HG03280 (cell line): Measurements from ENCODE around the gene FZR1.
"Not testable (repeated sequence)": the region's sequence is repeated elsewhere in the genome, so short reads cannot be mapped to it uniquely, and the experiment has no call there.

Experiments used
- ATAC-seq: cut with Tn5 transposase; IDR thresholded peaks from one replicate; pipeline ENCODE4 v1.9.1; 2021; ENCODE audit warnings: mild to moderate bottlenecking, moderate library complexity; ENCODE audit not compliant: unreplicated experiment

FZR1 gene

DNA sequence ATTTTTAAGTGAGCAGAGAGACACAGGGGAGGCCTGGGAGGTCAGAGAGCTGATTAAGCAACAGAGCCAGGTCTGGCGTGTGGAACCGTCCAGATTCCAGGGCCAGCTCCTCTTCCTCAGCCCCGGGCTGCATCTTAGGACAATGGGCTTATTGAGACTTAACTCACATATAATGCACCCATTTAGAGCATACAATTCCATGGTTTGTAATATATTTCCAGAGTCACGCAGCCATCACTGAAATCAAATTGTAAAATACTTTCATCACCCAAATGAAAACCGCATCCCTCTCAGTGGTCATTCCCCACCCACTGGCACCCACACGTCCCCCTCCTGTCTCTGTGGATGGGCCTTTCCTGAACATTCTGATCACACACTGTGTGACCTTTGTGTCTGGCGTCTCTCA is 64.5 kb downstream of the FZR1 start:
- no peak for ATAC-seq

DNA sequence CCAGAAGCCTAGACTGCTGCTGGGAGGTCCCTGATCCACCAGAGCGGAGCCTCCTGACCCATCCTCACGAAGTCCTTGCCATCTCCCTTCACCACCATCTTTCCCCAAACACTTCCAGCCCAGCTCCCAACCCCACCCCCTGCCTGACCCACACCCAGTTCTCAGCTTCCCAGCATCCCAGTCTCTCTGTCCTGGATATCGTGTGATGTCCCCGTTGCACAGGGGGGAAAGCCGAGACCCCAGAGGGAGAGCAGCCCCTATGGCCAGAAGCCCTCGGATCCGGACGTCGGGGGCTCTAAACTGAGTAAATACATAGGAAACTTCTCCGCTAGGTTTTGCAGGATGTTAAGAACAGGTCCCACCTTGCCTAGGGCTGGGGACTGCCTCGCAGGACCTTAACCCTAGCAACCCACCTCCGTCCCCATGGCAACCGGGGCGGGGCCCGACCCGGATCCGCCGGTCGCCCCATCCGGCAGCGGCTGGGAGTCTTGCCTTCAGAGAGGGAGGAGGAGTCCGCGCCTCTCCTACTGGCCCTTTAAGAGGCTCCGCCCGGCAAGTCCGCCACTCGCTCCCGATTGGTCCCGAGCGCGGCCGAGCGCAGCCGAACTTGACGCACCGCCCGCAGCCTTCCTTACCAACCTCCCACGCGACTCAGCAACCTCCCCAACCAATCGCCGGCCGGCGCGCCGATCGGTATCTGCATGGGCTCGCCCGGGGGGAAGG is 66.2 kb downstream of the FZR1 start:
- peak; percentile 91 for ATAC-seq

DNA sequence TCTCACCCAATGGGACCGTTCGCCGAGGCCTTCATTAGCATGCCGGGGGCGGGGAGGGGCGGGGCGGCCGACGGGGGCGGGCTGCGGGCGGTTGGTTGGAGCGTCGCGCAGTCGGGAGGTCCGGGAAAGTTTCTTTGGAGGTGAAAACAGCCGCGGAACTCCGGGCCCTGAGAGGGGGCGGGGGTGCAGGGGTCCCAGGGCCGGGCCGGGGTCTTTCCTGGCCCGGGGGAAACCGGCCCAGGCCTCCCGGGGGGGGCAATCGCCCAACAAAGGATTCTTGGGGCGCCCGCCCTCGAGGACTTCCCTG is 66.7 kb downstream of the FZR1 start, which contains the start of gene HMG20B:
TSS of gene HMG20B (plus strand) at position 90 of the 307 bp plus-strand sequence. CDS start 366 bp downstream, outside the sequence.
- no peak for ATAC-seq

DNA sequence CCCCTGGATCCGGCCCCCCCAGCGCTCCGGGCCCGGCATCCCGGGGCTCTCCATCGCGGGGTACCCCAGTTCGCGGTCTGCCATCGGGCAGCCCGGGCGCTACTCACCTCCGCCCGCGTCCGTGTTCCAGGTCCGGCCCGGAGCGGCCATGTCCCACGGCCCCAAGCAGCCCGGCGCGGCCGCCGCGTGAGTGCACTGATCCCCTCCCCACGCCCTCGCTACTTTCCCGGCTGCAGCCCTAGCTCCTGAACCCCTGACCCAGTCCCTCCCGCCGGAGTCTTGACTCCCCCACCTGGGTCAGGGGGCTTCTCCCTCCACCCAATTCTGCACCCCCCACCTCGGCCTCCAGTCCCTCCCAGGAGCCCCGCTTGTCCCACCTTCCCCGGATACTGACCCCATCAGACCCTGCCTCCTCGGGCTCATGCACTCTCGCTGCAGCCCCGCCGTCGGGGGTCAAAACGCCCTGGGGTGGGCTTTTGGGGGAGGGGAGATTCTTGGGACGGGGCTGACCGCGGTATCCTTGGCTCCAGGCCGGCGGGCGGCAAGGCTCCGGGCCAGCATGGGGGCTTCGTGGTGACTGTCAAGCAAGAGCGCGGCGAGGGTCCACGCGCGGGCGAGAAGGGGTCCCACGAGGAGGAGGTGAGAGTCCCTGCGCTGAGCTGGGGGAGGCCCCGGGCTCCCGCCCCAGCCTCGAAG is 67.2 kb downstream of the FZR1 start:
- peak; percentile 16 for ATAC-seq

DNA sequence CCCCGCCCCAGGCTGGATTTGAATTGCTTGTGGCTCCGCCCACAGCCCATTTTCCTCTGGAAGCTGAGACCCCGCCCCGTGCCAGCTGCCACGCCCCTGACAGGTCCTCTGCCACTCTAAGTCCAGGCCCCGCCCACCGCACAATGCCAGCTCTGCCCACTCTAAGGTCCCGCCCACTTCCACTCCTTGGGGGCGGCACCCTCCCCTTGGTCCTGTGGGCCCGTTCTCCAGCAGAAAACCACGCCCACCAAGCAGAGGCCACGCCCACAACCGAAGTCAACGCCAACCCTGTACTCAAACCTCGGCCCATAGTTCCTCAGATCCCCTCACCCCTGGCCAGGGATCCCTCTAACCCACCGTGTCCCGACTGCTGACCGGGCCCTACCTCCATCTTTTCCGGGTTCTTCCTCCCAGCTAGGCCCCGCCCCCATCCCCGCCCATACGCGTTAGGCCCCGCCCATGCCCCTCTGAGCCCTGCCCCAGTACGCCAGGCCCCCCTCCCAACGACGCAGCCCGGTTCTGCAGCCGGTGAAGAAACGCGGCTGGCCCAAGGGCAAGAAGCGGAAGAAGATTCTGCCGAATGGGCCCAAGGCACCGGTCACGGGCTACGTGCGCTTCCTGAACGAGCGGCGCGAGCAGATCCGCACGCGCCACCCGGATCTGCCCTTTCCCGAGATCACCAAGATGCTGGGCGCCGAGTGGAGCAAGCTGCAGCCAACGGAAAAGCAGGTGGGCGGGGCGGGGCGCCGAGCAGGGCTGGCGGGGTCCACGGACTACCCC is 67.9 kb downstream of the FZR1 start:
- peak; percentile 32 for ATAC-seq

DNA sequence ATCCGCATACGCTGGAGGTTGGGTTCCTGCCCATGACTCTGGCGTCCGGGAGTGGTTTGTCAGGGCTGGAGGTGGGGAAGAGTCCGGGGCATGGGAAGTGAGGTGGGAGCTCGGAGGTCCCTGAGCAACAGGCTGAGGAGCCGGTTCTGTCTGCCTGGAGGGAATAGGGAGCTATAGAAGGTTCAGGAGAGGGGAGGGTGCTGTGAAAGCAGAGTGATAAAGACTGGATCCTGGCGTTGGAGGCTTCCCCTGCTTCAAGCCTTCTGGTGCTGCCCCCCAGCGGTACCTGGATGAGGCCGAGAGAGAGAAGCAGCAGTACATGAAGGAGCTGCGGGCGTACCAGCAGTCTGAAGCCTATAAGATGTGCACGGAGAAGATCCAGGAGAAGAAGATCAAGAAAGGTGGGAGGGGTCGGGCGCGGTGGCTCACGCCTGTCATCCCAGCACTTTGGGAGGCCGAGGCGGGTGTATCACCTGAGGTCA is 69.2 kb downstream of the FZR1 start:
- ATAC-seq, result no peak

DNA sequence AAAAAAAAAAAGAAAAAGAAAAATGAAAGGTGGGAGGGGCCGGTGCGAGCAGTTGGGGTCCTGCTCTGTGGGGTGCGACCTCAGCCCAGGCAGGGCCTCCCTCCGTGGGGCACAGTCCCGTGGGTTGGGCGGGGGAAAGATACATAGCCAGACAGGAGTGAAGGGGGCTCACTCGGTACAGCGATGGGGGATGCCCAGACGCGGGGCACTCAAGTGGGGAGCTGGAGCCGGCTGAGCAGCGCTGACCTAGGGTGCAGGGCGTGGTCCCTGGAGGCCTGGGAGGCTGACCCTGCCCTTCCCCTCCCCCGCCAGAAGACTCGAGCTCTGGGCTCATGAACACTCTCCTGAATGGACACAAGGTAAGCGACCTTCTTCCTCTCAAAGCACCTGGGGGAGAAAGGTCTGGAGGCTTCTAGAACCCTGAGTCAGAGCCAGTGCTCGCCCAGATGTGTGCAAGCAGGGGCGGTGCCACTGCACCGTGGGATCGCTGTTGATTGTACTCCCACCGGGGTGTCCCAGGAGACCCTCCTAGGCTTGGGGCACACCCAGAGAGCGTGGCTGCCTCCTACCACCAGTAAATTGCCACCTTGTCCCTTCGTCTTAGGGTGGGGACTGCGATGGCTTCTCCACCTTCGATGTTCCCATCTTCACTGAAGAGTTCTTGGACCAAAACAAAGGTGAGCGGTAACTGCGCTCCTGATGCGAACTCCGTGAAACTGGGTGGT is 70.0 kb downstream of the FZR1 start:
- ATAC-seq, result no peak

DNA sequence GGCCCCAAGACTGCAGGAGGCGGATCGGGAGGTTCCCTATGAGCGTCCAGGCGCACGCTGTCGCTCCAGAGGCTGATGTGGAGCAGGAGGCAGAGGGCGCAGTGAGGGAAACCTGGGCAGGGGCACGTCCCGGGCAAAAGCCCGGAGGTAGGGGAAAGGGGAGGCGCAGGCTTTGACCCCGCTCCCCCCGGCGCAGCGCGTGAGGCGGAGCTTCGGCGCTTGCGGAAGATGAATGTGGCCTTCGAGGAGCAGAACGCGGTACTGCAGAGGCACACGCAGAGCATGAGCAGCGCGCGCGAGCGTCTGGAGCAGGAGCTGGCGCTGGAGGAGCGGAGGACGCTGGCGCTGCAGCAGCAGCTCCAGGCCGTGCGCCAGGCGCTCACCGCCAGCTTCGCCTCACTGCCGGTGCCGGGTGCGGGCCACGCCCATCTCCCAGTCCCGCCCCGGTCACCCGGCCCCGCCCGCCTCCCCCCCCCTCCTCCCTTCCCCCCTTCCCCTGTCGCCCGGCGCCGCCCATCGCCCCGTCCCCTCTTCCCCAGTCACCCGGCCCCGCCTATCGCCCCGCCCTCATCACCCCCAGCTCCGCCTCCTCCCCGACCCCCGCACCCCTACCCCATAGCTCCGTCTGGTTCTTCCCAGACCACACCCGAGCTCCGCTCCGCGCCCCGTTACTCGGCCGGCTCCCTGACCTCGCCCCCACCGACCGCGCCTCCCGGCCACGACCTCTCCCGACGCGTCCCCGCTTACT is 70.8 kb downstream of the FZR1 start:
- no peak for ATAC-seq

DNA sequence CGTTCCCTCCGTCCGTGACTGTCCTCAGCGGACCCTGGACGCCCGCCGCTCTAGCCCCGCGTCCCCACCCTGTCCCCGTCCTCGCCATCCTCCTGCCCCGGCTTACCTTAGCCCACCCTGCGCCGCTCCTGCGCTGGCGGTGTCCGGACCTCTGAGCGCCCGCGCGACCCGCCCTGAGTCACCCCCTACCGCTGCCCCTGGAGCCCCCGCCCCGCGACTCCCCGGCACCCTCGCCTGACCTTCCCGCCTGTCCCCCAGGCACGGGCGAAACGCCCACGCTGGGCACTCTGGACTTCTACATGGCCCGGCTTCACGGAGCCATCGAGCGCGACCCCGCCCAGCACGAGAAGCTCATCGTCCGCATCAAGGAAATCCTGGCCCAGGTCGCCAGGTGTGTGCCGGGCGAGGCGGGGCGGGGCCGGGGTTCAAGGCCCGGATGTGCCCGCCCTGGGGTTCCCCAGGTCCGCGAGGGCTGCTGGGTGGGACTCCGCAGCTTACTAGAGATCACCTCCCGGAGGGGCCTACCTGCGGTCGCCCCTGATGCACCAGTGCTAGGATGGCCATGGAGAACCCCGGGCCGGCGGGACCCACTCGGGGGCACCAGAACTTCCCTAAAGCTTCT is 71.7 kb downstream of the FZR1 start:
- no peak for ATAC-seq

DNA sequence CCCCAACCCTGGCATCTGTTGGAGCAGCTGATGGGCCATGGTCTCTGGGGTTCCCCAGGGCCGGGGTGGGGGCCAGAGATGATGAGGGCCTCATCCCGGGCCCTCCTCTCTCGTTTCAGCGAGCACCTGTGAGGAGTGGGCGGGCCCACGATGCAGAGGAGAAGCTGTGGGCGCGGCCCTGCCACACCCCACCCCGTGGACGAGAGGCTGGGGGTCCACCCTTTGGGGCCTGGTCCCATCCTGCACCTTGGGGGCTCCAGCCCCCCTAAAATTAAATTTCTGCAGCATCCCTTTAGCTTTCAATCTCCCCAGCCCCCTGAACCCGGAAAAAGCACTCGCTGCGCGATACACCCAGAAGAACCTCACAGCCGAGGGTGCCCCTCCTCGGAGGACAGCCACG is 72.3 kb downstream of the FZR1 start:
- no peak for ATAC-seq

DNA sequence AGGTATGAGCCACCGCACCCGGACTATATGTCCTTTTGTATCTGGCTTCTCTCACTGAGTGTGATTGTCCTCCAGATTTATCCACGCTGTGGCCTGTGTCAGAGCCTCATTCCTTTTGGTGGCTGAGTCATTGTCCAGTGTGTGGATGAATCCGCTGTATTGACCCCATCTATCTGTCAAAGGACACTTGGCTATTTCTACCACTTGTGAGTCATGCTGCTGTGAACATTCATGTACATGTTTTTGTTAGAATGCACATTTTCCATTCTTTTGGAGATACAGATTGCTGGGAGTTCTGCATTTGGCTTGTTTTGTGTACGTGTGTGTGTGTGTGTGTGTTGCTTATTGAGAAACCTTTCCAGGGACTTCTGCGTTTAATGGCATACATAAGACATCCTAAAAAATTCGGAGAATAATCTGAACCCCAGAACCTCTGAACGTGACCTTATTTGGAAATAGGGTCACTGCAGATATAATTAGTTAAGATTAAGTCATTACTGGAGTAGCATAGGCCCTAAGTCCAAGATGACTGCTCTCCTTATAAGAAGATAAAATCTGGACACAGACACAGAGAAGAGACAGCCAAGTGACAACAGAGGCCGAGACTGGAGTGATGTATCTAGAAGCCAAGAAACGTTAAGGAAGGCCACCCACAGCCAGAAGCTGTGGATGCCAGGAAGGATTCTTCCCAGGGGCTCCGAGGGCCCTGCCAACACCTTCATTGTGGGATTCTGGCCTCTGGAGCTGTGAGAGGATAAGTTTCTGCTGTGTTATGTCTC is 74.2 kb downstream of the FZR1 start:
- ATAC-seq, result no peak

DNA sequence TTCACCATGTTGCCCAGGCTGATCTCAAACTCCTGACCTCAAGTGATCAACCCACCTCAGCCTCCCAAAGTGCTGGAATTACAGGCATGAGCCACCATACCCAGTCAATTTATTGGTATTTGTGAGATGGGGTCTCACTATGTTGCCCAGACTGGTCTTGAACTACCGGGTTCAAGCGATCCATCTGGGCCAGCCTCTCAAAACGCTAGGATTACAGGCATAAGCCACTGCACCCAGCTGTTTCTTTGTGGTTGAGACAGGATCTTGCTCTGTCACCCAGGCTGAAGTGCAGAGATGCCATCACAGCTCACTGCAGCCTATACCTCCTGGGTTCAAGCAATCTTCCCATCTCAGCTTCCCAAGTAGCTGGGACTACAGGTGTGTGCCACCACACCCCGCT is 75.7 kb downstream of the FZR1 start:
- ATAC-seq, result not testable (repeated sequence)

DNA sequence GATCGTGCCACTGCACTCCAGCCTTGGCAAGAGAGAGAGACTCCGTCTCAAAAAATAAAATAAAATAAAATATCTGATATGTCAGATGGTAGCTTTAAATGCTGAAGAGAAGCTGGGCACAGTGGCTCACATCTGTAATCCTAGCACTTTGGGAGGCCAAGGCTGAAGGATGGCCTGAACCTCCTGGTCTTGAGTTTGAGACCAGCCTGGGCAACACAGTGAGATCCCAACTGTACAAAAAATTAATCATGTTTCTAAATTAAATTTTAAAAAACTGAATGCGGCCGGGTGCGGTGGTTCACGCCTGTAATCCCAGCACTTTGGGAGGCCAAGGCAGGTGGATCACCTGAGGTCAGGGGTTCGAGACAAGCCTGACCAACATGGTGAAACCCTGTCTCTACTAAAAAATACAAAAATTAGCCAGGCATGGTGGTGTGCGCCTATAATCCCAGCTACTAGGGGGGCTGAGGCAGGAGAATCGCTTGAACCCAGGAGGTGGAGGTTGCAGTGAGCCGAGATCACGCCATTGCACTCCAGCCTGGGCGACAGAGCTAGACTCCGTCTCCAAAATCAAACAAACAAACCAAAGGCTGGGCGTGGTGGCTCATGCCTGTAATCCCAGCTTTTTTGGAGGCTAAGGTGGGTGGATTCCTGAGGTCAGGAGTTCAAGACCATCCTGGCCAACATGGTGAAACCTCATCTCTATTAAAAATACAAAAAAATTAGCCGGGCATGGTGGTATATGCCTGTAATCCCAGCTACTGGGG is 78.1 kb downstream of the FZR1 start:
- not testable (repeated sequence) for ATAC-seq

DNA sequence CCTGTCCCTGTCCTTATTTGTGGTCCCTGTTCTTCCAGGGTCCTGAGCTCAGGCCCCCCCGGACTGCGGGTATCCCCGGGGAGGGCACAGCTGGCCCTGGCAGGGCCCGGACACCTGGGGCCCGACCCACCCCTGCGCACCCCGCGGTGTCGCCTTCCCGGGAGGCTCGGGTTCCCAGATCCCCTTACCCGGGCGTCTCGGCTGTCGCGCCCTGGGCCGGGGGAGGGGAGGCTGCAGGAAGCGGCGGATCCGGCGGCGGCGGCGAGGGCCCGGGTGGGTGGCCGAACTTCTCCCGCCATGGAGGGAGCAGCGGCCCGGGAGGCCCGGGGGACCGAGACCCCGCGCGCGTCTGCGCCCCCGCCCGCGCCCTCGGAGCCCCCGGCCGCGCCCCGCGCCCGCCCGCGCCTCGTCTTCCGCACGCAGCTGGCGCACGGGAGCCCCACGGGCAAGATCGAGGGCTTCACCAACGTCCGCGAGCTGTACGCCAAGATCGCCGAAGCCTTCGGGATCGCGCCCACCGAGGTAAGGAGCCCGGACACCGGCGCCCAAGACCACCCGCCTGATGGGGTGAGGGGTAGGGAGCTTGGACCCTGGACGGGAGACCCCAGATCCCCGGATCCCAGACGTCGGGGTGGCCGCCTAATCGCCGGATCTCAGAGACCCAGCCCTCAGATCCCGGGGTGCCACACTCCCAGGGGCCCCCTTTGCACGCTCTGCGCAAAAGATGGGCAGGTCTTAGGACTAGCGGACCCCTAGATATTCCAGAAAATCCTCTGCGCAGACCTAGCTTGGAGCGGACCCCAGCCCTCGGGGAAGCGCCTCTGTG is 79.4 kb downstream of the FZR1 start, which contains the start of gene GIPC3:
TSS of gene GIPC3 (plus strand) at position 178 of the 826 bp plus-strand sequence. CDS start at position 298, 120 bp downstream.
- ATAC-seq, result no peak

DNA sequence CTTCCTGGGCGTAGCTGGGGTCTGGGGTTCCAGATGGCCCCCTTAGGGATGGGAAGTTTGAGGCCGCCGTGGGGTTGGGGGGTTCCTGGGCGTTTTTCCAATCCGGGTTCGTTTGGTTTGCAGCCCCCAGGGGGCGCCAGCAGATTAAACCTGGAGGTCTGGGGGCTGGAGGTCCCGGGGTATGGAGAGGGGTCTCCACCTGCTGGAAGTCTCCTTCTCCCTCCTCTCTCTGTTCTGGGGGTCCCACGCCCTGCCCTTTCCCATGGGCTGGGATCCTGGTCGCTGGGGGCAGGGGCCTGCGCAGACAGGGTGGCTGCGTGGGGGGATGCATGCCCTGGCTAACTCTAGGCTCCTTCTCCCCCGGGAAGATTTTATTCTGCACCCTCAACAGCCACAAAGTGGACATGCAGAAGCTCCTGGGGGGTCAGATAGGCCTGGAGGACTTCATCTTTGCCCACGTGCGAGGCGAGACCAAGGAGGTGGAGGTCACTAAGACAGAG is 80.1 kb downstream of the FZR1 start:
- no peak for ATAC-seq

DNA sequence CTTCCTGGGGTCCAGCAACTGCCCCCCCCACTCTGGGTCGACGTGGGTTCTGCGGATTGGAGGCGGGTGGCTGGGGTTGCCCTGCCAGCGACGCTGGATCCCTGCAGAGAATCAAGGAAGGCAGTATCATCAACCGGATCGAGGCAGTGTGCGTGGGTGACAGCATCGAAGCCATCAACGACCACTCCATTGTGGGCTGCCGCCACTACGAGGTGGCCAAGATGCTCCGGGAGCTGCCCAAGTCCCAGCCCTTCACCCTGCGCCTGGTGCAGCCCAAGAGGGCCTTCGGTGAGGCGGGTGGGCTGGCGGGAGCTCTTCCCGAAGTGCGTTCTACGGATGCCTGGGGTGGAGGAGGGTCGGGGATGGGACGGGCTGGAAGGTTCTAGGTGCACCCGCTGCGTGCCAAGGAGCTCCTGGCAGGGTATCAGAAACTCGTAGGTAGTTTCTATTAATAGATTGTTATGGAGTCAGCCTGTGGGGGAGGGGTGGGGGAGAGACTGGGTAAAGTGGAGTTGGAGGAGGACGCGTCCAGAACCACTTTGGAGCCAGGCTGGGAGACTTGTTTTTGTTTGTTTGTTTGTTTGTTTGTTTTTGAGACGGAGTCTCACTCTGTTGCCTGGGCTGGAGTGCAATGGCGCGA is 80.7 kb downstream of the FZR1 start:
- ATAC-seq, result no peak
